ENCODE results near the gene APOBEC3H. TPM values are rescaled to one million over a fixed set of nuclear protein-coding genes. Genes with fewer than 3 reads are reported as not detected.
A peak's percentile ranks its signal among the peaks of the same experiment; 100 is the strongest.

APOBEC3H gene
- total RNA-seq, 1 experiment from 2014 or later = 2.5 TPM

DNA sequence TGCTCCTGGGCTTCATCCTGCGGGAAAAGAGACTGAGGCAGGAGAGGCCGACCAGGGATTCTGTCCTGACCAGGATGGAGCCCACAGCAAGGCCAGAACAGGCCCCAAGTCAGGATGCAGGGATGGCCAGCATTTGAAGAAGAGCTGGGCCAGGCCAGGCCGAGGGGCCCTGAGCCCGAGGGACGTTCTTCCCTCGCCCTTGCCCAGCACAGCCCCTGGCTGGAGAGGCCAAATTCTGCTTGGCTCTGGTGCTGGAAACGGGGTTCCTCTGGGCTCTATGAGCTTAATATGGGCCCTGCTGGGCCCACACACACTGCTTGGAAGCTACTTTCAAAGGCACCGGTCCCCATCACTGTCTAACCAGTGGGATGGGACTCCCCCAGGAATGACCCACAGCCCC is 12.4 kb upstream of the APOBEC3H start:
- no peaks in the 10 kb centered on the region for H3K79me2 ChIP-seq (ENCODE audit: low read depth)
- no peaks in the 10 kb centered on the region for H3K27me3 ChIP-seq (ENCODE audit: insufficient read depth, low read depth)
- H4K20me1 ChIP-seq (ENCODE audit: insufficient read depth) = no peaks in the 10 kb centered on the region
- H2AFZ ChIP-seq = no peak overlapping the region
- no peak overlapping the region for H3K4me2 ChIP-seq
- H3K4me3 ChIP-seq = no peak overlapping the region
- intact Hi-C loops (cut with micrococcal nuclease; ENCODE audit: unreplicated experiment) = no loop called here
- H3K4me1 ChIP-seq (replicated peaks; ENCODE audit: insufficient read depth) = peaks cover 39% of the 10 kb centered on the region
- H3K9me2 ChIP-seq (ENCODE audit: insufficient read depth) = no peaks in the 10 kb centered on the region
- H3F3A ChIP-seq (ENCODE audit: insufficient read depth, low read depth) = peaks cover 14% of the 10 kb centered on the region; the same call in 1 of the 2 replicates
- ChIA-PET POLR2A (ENCODE audit: unreplicated experiment) (no interaction called here), CTCF (interaction anchor here (0.6 kb wide), 1 partner anchor 40 kb away, joined by 3 read pairs; no protein-coding TSS in a partner anchor)
- H3K9me3 ChIP-seq (ENCODE audit: insufficient read depth, low read depth) = no peaks in the 10 kb centered on the region
- BruUV-seq (replicated peaks) = no TSS peak
- no peak for DNase-seq
- H3K36me3 ChIP-seq (ENCODE audit: low read depth) = no peaks in the 10 kb centered on the region
- TF ChIP-seq, protein P1, sequence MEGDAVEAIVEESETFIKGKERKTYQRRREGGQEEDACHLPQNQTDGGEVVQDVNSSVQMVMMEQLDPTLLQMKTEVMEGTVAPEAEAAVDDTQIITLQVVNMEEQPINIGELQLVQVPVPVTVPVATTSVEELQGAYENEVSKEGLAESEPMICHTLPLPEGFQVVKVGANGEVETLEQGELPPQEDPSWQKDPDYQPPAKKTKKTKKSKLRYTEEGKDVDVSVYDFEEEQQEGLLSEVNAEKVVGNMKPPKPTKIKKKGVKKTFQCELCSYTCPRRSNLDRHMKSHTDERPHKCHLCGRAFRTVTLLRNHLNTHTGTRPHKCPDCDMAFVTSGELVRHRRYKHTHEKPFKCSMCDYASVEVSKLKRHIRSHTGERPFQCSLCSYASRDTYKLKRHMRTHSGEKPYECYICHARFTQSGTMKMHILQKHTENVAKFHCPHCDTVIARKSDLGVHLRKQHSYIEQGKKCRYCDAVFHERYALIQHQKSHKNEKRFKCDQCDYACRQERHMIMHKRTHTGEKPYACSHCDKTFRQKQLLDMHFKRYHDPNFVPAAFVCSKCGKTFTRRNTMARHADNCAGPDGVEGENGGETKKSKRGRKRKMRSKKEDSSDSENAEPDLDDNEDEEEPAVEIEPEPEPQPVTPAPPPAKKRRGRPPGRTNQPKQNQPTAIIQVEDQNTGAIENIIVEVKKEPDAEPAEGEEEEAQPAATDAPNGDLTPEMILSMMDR (conservative IDR thresholded peaks at IDR 0.05) = no peak
- no peak for TF ChIP-seq EZH2 (IDR thresholded peaks at IDR 0.05; ENCODE audit: low read depth)
- no peak overlapping the region for H3K27ac ChIP-seq

DNA sequence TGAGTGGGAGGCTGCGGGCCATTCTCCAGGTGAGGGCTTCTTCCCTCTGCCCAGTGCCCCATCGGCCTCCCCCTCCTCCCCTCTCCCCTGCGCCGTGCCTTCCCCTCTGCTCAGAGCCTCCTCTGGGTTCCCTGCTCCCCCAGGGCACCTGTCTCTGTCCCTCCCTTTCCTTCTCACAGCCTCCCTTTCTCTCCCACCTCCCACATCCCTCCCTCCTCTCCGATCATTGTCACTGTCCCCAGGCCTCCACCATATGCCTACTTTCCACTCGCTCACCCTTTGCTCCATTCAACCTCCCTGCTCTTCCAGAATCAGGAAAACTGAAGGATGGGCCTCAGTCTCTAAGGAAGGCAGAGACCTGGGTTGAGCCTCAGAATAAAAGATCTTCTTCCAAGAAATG is 9.9 kb upstream of the APOBEC3H start:
- H3K27ac ChIP-seq = peak overlapping the region; percentile 23; the same call in 1 of the 2 replicates
- H3K9me3 ChIP-seq (ENCODE audit: insufficient read depth, low read depth) = no peaks in the 10 kb centered on the region
- DNase-seq = no peak
- H4K20me1 ChIP-seq (ENCODE audit: insufficient read depth) = no peaks in the 10 kb centered on the region
- no peaks in the 10 kb centered on the region for H3K9me2 ChIP-seq (ENCODE audit: insufficient read depth)
- TF ChIP-seq, protein P1 (conservative IDR thresholded peaks at IDR 0.05) = no peak
- no peak for TF ChIP-seq EZH2 (IDR thresholded peaks at IDR 0.05; ENCODE audit: low read depth)
- peaks cover 59% of the 10 kb centered on the region for H3K4me1 ChIP-seq (replicated peaks; ENCODE audit: insufficient read depth)
- no peak overlapping the region for H3K4me2 ChIP-seq
- no peak overlapping the region for H3K4me3 ChIP-seq
- no peaks in the 10 kb centered on the region for H3K36me3 ChIP-seq (ENCODE audit: low read depth)
- no TSS peak for BruUV-seq (replicated peaks)
- H3F3A ChIP-seq (ENCODE audit: insufficient read depth, low read depth) = peaks cover 31% of the 10 kb centered on the region
- no peaks in the 10 kb centered on the region for H3K27me3 ChIP-seq (ENCODE audit: insufficient read depth, low read depth)
- intact Hi-C loops (cut with micrococcal nuclease; ENCODE audit: unreplicated experiment) = no loop called here
- ChIA-PET CTCF (no interaction called here), POLR2A (ENCODE audit: unreplicated experiment) (no interaction called here)
- no peak overlapping the region for H2AFZ ChIP-seq
- no peaks in the 10 kb centered on the region for H3K79me2 ChIP-seq (ENCODE audit: low read depth)

DNA sequence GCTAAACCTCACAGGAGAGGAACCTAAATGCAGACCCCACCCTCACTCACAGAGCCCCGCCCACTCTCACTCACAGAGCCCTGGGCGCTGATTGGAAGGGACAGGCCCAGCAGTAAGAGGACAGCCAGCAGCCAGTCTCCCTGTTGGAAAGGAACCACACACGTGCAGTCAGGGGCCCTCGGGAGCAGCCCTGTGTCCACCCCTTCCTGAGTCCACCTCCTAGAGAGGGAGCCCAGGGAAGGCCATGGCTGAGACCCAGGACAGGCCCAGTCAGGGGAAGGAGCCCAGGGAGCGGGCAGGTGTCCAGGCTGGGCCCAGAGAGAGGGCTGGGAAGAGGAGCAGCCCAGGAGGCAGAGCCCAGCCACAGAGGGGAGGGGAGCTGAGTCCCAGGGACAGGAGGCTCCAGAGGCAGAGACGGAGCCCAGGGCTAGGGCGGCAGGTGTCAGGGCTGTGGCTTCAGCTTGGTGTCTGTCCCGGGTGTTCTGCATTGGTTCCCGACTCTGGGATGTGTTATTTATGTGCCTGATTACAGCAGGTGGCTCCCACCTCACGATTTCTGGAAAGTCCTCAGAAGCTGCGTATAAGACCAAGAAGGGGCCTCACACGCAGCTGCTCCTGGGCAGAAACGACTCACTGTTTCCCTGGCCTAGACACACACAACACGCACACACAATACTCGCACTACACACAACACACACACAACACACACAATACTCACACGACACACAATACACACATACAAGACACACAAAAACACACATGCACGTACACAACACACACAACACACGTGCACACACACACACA is 9.0 kb upstream of the APOBEC3H start:
- peaks cover 60% of the 10 kb centered on the region for H3K4me1 ChIP-seq (replicated peaks; ENCODE audit: insufficient read depth)
- no peaks in the 10 kb centered on the region for H3K9me2 ChIP-seq (ENCODE audit: insufficient read depth)
- TF ChIP-seq EZH2 (IDR thresholded peaks at IDR 0.05; ENCODE audit: low read depth) = no peak
- peaks cover 38% of the 10 kb centered on the region for H3F3A ChIP-seq (ENCODE audit: insufficient read depth, low read depth)
- H3K36me3 ChIP-seq (ENCODE audit: low read depth) = no peaks in the 10 kb centered on the region
- 0 out of 2 replicates have a peak overlapping the region, but pooled peaks have one; percentile 23 for H3K27ac ChIP-seq
- no peak for DNase-seq
- H3K27me3 ChIP-seq (ENCODE audit: insufficient read depth, low read depth) = no peaks in the 10 kb centered on the region
- H3K9me3 ChIP-seq (ENCODE audit: insufficient read depth, low read depth) = no peaks in the 10 kb centered on the region
- H3K4me3 ChIP-seq = no peak overlapping the region
- H3K4me2 ChIP-seq = no peak overlapping the region; the same call in none of the 2 replicates
- CTCF ChIA-PET = no interaction called here
- H4K20me1 ChIP-seq (ENCODE audit: insufficient read depth) = no peaks in the 10 kb centered on the region
- no TSS peak for BruUV-seq (replicated peaks)
- POLR2A ChIA-PET (ENCODE audit: unreplicated experiment) = no interaction called here
- intact Hi-C loops (cut with micrococcal nuclease; ENCODE audit: unreplicated experiment) = no loop called here
- H3K79me2 ChIP-seq (ENCODE audit: low read depth) = no peaks in the 10 kb centered on the region
- H2AFZ ChIP-seq = no peak overlapping the region
